ENCODE measurements around the gene RGS7.
"Not testable (repeated sequence)": the region's sequence is repeated elsewhere in the genome, so short reads cannot be mapped to it uniquely, and the experiment has no call there.

Gene RGS7

DNA sequence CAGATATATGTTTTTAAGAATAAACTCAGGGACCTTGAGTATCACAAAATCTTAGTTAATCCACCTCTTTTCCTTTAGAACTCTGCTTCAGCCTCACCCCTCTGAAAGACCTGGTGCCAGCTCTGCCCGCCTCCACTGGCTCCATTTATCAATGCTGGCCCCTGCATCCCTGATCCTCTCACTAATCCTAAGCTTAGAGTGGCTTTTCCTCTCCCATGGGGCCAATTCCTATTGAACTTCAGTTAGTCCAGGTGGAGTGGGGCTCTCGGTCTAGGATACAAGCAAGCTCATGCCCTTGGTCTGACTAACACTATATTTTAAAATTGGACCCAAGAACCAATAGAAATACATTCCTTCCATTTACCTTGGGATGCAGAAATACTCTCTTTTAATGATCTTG is 87.0 kb downstream of the RGS7 start:
- DNase-seq, result no peak

- DNase-seq, result no peak
These were observed 87.9 kb downstream of the RGS7 start for GRCh38 chr1:241269116-241269515.

GRCh38 chr1:241266121-241266520 is 90.9 kb downstream of the RGS7 start:
- no peak for DNase-seq

- DNase-seq, result peak; percentile 15
These were observed 91.6 kb downstream of the RGS7 start for GRCh38 chr1:241265428-241265827.

DNA sequence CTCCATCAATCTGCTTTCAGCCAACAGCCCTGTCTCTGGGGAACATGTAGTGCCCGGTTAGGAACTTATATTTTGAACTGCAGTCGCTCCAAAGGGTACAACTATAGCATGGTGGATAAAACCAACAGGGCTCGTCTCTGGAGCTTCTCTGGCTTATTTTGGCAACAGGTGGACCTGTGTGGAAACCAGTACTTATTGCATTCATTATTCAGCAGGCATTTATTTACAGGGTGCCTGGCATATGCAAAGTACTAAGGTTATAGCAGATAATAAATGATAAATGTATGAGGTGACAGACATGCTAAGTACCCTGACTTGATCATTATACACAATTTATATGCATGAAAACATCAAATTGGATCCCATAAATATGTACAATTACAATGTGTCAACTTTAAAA is 93.7 kb downstream of the RGS7 start:
- no peak for DNase-seq

- peak; percentile 11 for DNase-seq
These were observed 103.5 kb downstream of the RGS7 start for GRCh38 chr1:241253471-241253870.

- no peak for DNase-seq
These were observed 106.5 kb downstream of the RGS7 start for GRCh38 chr1:241250465-241250864.

DNA sequence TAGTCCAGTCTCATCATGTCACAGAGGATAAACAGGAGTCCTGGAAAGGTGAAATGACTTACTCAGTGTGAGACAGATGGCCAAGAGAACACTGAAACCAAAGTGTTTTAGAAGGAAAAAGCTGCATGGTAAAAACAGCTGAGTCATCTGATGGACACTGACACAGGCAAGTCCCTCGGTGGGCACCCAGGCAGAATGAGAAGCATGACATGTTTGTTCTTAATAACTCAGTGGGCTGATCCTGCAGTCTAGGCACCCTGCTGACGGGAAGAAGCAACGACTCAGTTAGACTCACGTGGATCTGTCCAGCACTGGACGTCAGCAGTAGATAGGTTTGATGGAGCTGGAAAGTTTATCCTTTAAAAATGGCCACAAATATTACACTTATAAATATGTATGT is 116.9 kb downstream of the RGS7 start:
- DNase-seq, result no peak

- DNase-seq, result no peak
These were observed 119.1 kb downstream of the RGS7 start for GRCh38 chr1:241237873-241238272.

DNA sequence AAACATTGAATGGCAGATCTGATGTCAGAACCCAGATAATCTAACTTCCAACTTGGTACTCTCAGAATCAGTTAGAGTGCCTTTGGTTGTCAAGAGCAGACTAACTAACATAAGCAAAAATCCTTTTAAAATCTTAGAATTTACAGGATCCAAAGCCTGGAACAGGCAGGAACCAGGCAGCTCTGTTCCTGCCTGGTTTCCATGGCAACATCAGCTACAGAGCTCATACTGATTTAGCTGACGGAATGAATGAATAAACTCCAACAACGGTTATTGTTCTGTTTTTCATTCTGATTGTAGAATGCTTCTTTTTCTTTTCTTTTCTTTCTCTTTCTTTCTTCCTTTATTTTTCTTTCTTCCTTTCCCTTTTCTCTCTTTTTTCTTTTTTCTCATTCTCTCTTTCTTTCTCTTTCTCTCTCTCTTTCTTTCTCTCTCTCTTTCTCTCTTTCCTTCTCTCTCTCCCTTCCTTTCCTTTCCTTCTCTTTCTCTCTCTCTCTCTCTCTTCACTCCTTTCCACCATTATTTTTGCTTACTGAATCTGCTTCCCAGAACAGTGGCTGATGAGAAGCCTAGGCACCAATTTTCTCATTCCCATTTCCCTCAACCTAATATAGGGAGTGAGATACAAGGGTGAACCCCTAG is 121.6 kb downstream of the RGS7 start:
- no peak for DNase-seq

GRCh38 chr1:241229711-241230110 is 127.3 kb downstream of the RGS7 start:
- DNase-seq, result no peak

DNA sequence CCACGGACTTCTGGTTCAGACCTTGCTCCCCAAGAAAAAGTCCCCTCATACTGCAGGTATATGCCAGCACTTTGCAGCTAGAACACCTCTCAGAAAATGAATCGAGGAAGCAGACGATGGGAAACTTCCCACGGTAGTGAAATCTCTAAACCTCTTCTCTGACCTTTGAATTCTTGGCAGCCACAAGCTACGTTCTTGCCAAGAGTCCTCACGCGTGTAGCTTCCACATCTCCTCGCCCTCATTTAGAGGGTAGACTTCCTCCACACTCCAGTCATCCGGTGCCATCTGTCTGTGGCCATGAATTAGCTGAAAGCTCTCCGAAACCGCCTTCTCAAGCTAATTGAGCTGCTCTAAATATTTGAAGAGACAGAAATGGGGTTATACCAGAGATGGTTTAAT is 127.8 kb downstream of the RGS7 start:
- DNase-seq, result no peak

DNA sequence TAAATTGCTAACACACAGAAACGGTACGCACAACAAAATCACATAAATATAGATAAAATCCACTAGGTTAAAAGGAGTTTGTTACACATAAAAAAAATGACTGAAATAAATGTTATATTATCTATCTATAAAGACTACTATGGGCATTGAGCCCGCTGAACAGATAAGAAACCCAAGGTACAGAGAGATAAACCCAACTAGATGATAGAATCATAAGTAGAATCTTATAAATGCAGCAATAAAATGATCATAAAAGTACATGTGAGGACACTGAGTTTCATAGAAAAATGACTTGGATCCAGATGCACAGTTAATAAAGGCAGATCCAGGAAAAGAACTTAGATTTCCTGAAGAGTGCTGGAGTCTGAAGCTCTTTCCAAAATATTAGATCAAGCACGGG is 128.7 kb downstream of the RGS7 start:
- no peak for DNase-seq

GRCh38 chr1:241225741-241226140 is 131.3 kb downstream of the RGS7 start:
- DNase-seq, result no peak

DNA sequence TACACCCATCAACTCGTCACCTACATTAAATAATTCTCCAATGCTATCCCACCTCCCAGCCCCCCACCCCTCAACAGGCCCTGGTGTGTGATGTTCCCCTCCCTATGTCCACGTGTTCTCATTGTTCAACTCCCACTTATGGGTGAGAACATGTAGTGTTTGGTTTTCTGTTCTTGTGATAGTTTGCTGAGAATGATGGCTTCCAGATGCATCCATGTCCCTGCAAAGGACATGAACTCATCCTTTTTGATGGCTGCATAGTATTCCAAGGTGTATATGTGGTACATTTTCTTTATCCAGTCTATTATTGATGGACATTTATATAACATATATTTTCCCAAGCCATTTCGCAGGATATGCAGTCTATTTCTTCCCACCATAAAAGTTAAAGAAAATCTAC is 132.8 kb downstream of the RGS7 start:
- not testable (repeated sequence) for DNase-seq

- not testable (repeated sequence) for DNase-seq
These were observed 134.2 kb downstream of the RGS7 start for GRCh38 chr1:241222813-241223212.

GRCh38 chr1:241221319-241221718 is 135.7 kb downstream of the RGS7 start:
- DNase-seq, result no peak

DNA sequence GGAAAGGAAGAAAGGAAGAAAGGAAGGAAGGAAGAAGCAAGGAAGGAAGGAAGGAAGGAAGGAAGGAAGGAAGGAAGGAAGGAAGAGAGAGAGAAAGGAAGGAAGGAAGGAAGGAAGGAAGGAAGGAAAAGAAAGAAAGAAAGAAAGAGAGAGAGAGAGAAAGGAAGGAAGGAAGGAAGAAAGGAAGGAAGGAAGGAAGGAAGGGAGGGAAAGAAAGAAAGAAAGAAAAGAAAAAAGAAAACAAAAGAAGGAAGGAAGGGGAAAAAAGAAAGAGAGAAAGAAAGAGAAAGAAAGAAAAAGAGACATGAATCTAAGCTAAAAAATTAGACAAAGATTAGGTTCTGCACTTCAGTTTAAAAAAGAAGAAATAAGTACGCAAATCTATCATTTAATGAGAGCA is 136.1 kb downstream of the RGS7 start:
- not testable (repeated sequence) for DNase-seq

DNA sequence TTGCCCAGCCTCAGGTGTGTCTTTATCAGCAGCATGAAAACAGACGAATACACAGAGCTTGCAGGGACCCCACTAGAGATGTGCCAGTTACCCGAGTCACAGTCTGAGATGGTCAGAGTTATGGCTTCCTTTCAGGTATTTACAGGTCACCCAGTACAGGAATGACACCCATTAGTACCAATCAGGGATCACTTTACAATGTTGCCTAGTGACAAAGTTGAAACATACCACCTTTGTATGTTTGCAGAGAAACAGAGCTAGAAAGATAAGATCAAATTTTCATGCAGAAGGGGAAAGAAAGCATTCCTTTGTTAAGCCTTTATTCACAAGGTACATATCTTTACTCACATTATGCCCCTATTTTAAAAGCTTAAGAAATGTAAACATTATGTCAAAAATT is 137.6 kb downstream of the RGS7 start:
- DNase-seq, result no peak

DNA sequence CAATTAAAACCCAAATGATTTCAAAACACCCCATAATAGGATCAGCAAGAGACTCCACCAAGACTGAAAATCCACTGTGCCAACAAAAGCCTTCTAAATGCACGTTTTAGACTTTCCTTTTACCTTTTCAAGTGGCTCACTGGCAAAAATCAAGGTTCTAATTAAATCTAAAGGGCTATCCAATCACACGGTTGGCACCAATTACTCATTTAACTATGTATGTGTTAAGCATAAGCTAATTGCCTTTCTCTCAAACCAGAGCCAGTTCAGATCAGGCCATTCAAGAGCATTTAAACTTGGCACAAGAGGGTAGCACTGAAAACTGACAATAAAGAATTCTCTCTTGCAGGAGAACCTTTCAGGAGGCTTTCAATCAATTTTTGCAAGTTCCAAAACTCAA is 139.5 kb downstream of the RGS7 start:
- DNase-seq, result no peak

- no peak for DNase-seq
These were observed 141.3 kb downstream of the RGS7 start for GRCh38 chr1:241215683-241216082.

DNA sequence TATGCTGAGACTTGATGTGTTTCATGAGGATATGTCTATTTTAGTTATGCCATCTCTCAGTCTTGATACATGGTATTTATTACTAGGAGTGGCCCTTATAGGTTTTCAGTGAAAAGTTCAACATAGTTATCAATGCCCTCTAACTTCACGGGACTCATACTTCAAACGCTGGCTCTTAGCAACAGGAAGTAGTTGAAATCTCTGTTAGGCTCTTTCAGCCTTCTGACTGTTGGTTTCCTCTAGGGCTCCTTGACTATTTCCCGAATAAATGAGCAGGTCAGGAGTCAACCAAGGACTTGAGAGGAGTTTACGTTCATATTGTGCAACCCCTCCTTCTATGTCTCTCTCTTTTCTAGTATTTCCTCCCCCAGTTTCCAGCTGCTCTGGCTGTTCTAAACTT is 141.8 kb downstream of the RGS7 start:
- DNase-seq, result no peak

GRCh38 chr1:241213139-241213538 is 143.9 kb downstream of the RGS7 start:
- DNase-seq, result peak; percentile 19

GRCh38 chr1:241212628-241213027 is 144.4 kb downstream of the RGS7 start:
- DNase-seq, result no peak

DNA sequence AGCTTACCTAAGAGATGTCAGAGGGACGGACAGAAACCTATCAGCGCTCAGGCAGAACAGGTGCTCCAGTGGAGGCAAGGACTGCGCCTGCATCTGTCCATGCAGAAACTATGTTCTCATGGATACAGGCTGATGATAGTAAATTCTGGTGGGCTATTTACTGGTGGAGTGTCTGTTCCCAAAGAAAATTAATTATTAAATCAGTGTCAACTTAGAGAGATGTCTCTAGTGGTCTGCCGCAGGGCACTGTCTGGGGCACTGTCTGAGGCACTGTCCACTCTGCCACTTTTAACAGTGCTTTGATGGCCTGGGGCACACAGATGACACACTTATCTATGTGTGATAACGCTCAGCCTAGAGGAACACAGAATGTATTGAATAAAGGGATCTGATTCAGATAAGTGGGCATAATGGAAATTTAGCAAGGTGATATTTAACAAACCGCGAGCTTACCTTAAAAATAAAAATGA is 148.1 kb downstream of the RGS7 start:
- no peak for DNase-seq

Data from T1000 (cell line).